ENCODE measurements around the gene HELT.

- TF ChIP-seq POLR2A (IDR thresholded peaks at IDR 0.05; ENCODE audit: low read depth, low read length) = no peak
- no peak for TF ChIP-seq POLR2AphosphoS5 (IDR thresholded peaks at IDR 0.05; ENCODE audit: low read depth, low read length)
- no peak for TF ChIP-seq SPI1 (IDR thresholded peaks at IDR 0.05; ENCODE audit: low read depth, low read length)
- no peak for TF ChIP-seq PAX5 (IDR thresholded peaks at IDR 0.05; ENCODE audit: insufficient read depth, low read length, severe bottlenecking)
Measured at GRCh38 chr4:185031611-185032010, 13.3 kb downstream of the HELT start.
